ENCODE data around the gene AFF3. TPM values are rescaled to one million over a fixed set of nuclear protein-coding genes. Genes with fewer than 3 reads are reported as not detected.

The AFF3 gene
- total RNA-seq, 1 experiment from 2014 or later = 0.22 TPM

- DNase-seq = no peak
- H3K4me3 Mint-ChIP-seq = no peak overlapping the region
- H3K27me3 Mint-ChIP-seq (ENCODE audit: low read depth) = peaks cover 4% of the 10 kb centered on the region
- H3T11ph ChIP-seq (ENCODE audit: low read length) = no peak overlapping the region
- H4K91ac ChIP-seq (ENCODE audit: insufficient read length, low read depth, low read length) = no peak overlapping the region
- no peak overlapping the region for H3K27ac Mint-ChIP-seq
- no peaks in the 10 kb centered on the region for H3K9me3 ChIP-seq (ENCODE audit: control insufficient read depth, low read depth, low read length)
- H3K9ac ChIP-seq (ENCODE audit: extremely low read depth, insufficient read length, low read length) = no peak overlapping the region
- H3K14ac ChIP-seq (ENCODE audit: insufficient read depth, low read length) = no peak overlapping the region
- WGBS (ENCODE audit: extremely low coverage, insufficient read length, low lambda C conversion rate) = no CpG with 5 or more reads among the region's 2 CpGs
- no peak overlapping the region for H2AK5ac ChIP-seq (ENCODE audit: insufficient read length, low read length)
- no peak overlapping the region for H3K18ac ChIP-seq (ENCODE audit: insufficient read length, low read depth, low read length)
- H3K4ac ChIP-seq (ENCODE audit: low read depth, low read length) = no peak overlapping the region
- no peak overlapping the region for H2BK20ac ChIP-seq (ENCODE audit: low read depth, low read length, poor library complexity, severe bottlenecking)
- no peaks in the 10 kb centered on the region for H3K79me2 ChIP-seq (ENCODE audit: insufficient read depth, low read length)
- H3K27ac ChIP-seq (ENCODE audit: insufficient read length, low read depth, low read length) = no peak overlapping the region
- no peak overlapping the region for H3K56ac ChIP-seq (ENCODE audit: insufficient read length, low read depth, low read length)
- H3K27me3 ChIP-seq (ENCODE audit: insufficient read depth, low read length) = no peaks in the 10 kb centered on the region
- H2BK120ac ChIP-seq (ENCODE audit: low read depth, low read length, poor library complexity, severe bottlenecking) = no peak overlapping the region
- no peaks in the 10 kb centered on the region for H4K20me1 ChIP-seq (ENCODE audit: control insufficient read depth, insufficient read depth, insufficient read length)
- H3K36me3 Mint-ChIP-seq (ENCODE audit: insufficient read depth in 1 of 3, low read depth in 3 of 3) = no peaks in the 10 kb centered on the region
- H3K4me2 ChIP-seq (ENCODE audit: insufficient read depth, insufficient read length, low read length) = no peak overlapping the region
- no peaks in the 10 kb centered on the region for H3K23me2 ChIP-seq (ENCODE audit: insufficient read length, low read depth, low read length, poor library complexity, severe bottlenecking)
- TF ChIP-seq CTCF (conservative IDR thresholded peaks at IDR 0.05) = no peak
- H3K4me1 ChIP-seq (ENCODE audit: insufficient read depth, low read length) = no peaks in the 10 kb centered on the region
- no peak overlapping the region for H2BK12ac ChIP-seq (ENCODE audit: insufficient read length, low read depth, low read length)
- H3K23ac ChIP-seq (ENCODE audit: insufficient read length, low read depth, low read length) = no peak overlapping the region
- H2BK15ac ChIP-seq (ENCODE audit: low read depth, low read length) = no peak overlapping the region
- H2BK5ac ChIP-seq (ENCODE audit: insufficient read length, low read length) = no peak overlapping the region
- H3K9me3 Mint-ChIP-seq = no peaks in the 10 kb centered on the region
- H4K5ac ChIP-seq (ENCODE audit: insufficient read length, low read depth, low read length) = no peak overlapping the region
- no peaks in the 10 kb centered on the region for H3K79me1 ChIP-seq (ENCODE audit: insufficient read depth, low read depth, low read length, poor library complexity, severe bottlenecking)
- H3K4me1 Mint-ChIP-seq = no peaks in the 10 kb centered on the region
- no peak overlapping the region for H4K8ac ChIP-seq (replicated peaks; ENCODE audit: insufficient read length, low read depth, low read length)
- H2AFZ ChIP-seq (ENCODE audit: low read length) = no peak overlapping the region
These were observed 443.5 kb downstream of the AFF3 start for GRCh38 chr2:99698896-99699295.
